GM21825 (cell line): ENCODE measurements around the gene CLMN.

Experiments
- ATAC-seq: cut with Tn5 transposase; IDR thresholded peaks from one replicate; pipeline ENCODE4 v1.9.1; 2021; ENCODE audit warnings: mild to moderate bottlenecking, moderate library complexity; ENCODE audit not compliant: unreplicated experiment

Gene CLMN

GRCh38 chr14:95304342-95304741 lies 15.4 kb downstream of the CLMN start:
- ATAC-seq, result no peak

GRCh38 chr14:95303552-95303951 lies 16.2 kb downstream of the CLMN start:
- no peak for ATAC-seq

- ATAC-seq, result no peak
These were observed 16.8 kb downstream of the CLMN start for GRCh38 chr14:95302667-95303506.

GRCh38 chr14:95301527-95302187 lies 18.1 kb downstream of the CLMN start:
- no peak for ATAC-seq

- no peak for ATAC-seq
These were observed 18.8 kb downstream of the CLMN start for GRCh38 chr14:95300697-95301526.

GRCh38 chr14:95300002-95300696 lies 19.6 kb downstream of the CLMN start:
- no peak for ATAC-seq

GRCh38 chr14:95299271-95299670 lies 20.4 kb downstream of the CLMN start:
- no peak for ATAC-seq

- ATAC-seq, result no peak
These were observed 21.9 kb downstream of the CLMN start for GRCh38 chr14:95297832-95298231.

- ATAC-seq, result no peak
These were observed 22.7 kb downstream of the CLMN start for GRCh38 chr14:95296966-95297365.

- no peak for ATAC-seq
These were observed 23.9 kb downstream of the CLMN start for GRCh38 chr14:95295600-95296376.

- ATAC-seq, result no peak
These were observed 24.7 kb downstream of the CLMN start for GRCh38 chr14:95294834-95295599.

GRCh38 chr14:95294320-95294719 lies 25.4 kb downstream of the CLMN start:
- ATAC-seq, result no peak

- no peak for ATAC-seq
These were observed 26.3 kb downstream of the CLMN start for GRCh38 chr14:95293449-95293848.

GRCh38 chr14:95292660-95293425 lies 26.9 kb downstream of the CLMN start:
- no peak for ATAC-seq

GRCh38 chr14:95291859-95292542 lies 27.7 kb downstream of the CLMN start:
- ATAC-seq, result no peak

GRCh38 chr14:95290871-95291431 lies 28.8 kb downstream of the CLMN start:
- no peak for ATAC-seq

- ATAC-seq, result no peak
These were observed 29.7 kb downstream of the CLMN start for GRCh38 chr14:95290021-95290420.
